ENCODE measurements around the gene SLC35F5. TPM values are rescaled to one million over a fixed set of nuclear protein-coding genes. Genes with fewer than 3 reads are reported as not detected.

The SLC35F5 gene
- total and polyA plus RNA-seq, 2 experiments from 2014 or later = 10.9 to 30.5 TPM

DNA sequence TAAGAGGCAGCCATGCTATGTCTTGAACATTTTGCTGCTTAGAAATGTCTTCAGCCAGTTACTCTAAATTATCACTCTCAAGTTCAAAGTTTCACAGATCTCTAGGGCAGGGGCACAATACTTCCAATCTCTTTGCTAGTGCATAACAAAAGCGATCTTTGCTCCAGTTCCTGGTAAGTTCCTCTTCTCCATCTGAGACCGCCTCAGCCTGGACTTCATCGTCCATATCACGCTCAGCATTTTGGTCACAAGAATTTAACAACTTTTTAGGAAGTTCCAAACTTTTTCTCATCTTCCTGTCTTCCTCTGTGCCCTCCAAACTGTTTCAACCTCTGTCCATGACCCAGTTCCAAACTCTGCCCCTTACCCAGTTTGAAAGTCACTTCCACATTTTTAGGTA, 8.8 kb upstream of the SLC35F5 start:
- Mint-ChIP-seq H3K36me3 (ENCODE audit: low read depth) (peaks cover 30% of the 10 kb centered on the region), H3K9me3 (peaks cover 42% of the 10 kb centered on the region), H3K4me3 (no peak overlapping the region), H3K27ac (no peak overlapping the region), H3K4me1 (peaks cover 11% of the 10 kb centered on the region), H3K27me3 (ENCODE audit: insufficient read depth, low read depth, poor library complexity) (no peaks in the 10 kb centered on the region)
- H3K4me1 ChIP-seq (ENCODE audit: insufficient read depth) = no peaks in the 10 kb centered on the region
- no peaks in the 10 kb centered on the region for H4K20me1 ChIP-seq (replicated peaks; ENCODE audit: insufficient read depth)
- H3K27me3 ChIP-seq (ENCODE audit: insufficient read depth) = no peaks in the 10 kb centered on the region
- ATAC-seq (no peak), DNase-seq (ENCODE audit: low spot score) (no peak)
- H3F3A ChIP-seq (replicated peaks; ENCODE audit: low read depth) = no peaks in the 10 kb centered on the region
- H3K27ac ChIP-seq (ENCODE audit: low read depth) = no peak overlapping the region
- no peaks in the 10 kb centered on the region; the same call in 1 of the 2 replicates for H3K36me3 ChIP-seq (ENCODE audit: insufficient read depth)
- no peak overlapping the region for H3K4me2 ChIP-seq
- no peak overlapping the region for H2AFZ ChIP-seq
- H3K4me3 ChIP-seq = no peak overlapping the region
- H3K79me2 ChIP-seq (replicated peaks; ENCODE audit: insufficient read depth) = no peaks in the 10 kb centered on the region
- TF ChIP-seq, protein P1, sequence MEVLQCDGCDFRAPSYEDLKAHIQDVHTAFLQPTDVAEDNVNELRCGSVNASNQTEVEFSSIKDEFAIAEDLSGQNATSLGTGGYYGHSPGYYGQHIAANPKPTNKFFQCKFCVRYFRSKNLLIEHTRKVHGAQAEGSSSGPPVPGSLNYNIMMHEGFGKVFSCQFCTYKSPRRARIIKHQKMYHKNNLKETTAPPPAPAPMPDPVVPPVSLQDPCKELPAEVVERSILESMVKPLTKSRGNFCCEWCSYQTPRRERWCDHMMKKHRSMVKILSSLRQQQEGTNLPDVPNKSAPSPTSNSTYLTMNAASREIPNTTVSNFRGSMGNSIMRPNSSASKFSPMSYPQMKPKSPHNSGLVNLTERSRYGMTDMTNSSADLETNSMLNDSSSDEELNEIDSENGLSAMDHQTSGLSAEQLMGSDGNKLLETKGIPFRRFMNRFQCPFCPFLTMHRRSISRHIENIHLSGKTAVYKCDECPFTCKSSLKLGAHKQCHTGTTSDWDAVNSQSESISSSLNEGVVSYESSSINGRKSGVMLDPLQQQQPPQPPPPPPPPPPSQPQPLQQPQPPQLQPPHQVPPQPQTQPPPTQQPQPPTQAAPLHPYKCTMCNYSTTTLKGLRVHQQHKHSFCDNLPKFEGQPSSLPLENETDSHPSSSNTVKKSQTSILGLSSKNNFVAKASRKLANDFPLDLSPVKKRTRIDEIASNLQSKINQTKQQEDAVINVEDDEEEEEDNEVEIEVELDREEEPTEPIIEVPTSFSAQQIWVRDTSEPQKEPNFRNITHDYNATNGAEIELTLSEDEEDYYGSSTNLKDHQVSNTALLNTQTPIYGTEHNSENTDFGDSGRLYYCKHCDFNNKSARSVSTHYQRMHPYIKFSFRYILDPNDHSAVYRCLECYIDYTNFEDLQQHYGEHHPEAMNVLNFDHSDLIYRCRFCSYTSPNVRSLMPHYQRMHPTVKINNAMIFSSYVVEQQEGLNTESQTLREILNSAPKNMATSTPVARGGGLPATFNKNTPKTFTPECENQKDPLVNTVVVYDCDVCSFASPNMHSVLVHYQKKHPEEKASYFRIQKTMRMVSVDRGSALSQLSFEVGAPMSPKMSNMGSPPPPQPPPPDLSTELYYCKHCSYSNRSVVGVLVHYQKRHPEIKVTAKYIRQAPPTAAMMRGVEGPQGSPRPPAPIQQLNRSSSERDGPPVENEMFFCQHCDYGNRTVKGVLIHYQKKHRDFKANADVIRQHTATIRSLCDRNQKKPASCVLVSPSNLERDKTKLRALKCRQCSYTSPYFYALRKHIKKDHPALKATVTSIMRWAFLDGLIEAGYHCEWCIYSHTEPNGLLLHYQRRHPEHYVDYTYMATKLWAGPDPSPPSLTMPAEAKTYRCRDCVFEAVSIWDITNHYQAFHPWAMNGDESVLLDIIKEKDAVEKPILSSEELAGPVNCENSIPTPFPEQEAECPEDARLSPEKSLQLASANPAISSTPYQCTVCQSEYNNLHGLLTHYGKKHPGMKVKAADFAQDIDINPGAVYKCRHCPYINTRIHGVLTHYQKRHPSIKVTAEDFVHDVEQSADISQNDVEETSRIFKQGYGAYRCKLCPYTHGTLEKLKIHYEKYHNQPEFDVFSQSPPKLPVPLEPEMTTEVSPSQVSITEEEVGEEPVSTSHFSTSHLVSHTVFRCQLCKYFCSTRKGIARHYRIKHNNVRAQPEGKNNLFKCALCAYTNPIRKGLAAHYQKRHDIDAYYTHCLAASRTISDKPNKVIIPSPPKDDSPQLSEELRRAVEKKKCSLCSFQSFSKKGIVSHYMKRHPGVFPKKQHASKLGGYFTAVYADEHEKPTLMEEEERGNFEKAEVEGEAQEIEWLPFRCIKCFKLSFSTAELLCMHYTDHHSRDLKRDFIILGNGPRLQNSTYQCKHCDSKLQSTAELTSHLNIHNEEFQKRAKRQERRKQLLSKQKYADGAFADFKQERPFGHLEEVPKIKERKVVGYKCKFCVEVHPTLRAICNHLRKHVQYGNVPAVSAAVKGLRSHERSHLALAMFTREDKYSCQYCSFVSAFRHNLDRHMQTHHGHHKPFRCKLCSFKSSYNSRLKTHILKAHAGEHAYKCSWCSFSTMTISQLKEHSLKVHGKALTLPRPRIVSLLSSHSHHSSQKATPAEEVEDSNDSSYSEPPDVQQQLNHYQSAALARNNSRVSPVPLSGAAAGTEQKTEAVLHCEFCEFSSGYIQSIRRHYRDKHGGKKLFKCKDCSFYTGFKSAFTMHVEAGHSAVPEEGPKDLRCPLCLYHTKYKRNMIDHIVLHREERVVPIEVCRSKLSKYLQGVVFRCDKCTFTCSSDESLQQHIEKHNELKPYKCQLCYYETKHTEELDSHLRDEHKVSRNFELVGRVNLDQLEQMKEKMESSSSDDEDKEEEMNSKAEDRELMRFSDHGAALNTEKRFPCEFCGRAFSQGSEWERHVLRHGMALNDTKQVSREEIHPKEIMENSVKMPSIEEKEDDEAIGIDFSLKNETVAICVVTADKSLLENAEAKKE (CRISPR knock-in tag; IDR thresholded peaks at IDR 0.05) = no peak
- TF ChIP-seq CREB1 (CRISPR knock-in tag; IDR thresholded peaks at IDR 0.05; ENCODE audit: low read depth) = no peak
- no peak for TF ChIP-seq JUNB (IDR thresholded peaks at IDR 0.05; ENCODE audit: unreplicated experiment)
- no peak for TF ChIP-seq NANOG (IDR thresholded peaks at IDR 0.05; ENCODE audit: borderline replicate concordance)
- TF ChIP-seq REST (IDR thresholded peaks at IDR 0.05; ENCODE audit: unreplicated experiment) = no peak
- no peak for TF ChIP-seq EZH2 (IDR thresholded peaks at IDR 0.05; ENCODE audit: low read depth, unreplicated experiment)
- TF ChIP-seq POLR2AphosphoS5 (IDR thresholded peaks at IDR 0.05; ENCODE audit: low read depth) = no peak
- TF ChIP-seq ZNF114 (CRISPR knock-in tag; IDR thresholded peaks at IDR 0.05) = no peak
- no peak for TF ChIP-seq EZH2phosphoT487 (IDR thresholded peaks at IDR 0.05; ENCODE audit: unreplicated experiment)
- TF ChIP-seq ETS1 (IDR thresholded peaks at IDR 0.05) = no peak
- no peak for TF ChIP-seq CTCF (conservative IDR thresholded peaks at IDR 0.05; ENCODE audit: low read depth in 2 of 2)
- TF ChIP-seq ZNF331 (CRISPR knock-in tag; IDR thresholded peaks at IDR 0.05; ENCODE audit: low read depth) = no peak
- TF ChIP-seq STAT1 (IDR thresholded peaks at IDR 0.05; ENCODE audit: unreplicated experiment) = no peak
- H3K9me2 ChIP-seq (ENCODE audit: insufficient read depth) = no peaks in the 10 kb centered on the region

Data from GM23338 (cell line).